ENCODE measurements around the gene REV1.
"Not testable (repeated sequence)": the region's sequence is repeated elsewhere in the genome, so short reads cannot be mapped to it uniquely, and the experiment has no call there.

- not testable (repeated sequence) for TF ChIP-seq CTCF (IDR thresholded peaks at IDR 0.05; ENCODE audit: low read length); EZH2phosphoT487 (IDR thresholded peaks at IDR 0.05; ENCODE audit: low read length); EZH2 (optimal IDR thresholded peaks at IDR 0.05; ENCODE audit: low read depth, low read length)
These were observed 19.4 kb downstream of the REV1 start for GRCh38 chr2:99470459-99470858.
